ENCODE data around the gene BRINP2.

BRINP2 gene

GRCh38 chr1:177170756-177171535 is at the start of gene BRINP2:
BRINP2 (plus strand) TSS chr1:177170958; CDS start chr1:177229877, 58,919 bp downstream.
- no peak for DNase-seq (ENCODE audit: low read depth in 2 of 2, low spot score in 1 of 2)

GRCh38 chr1:177122461-177123251 is 48.1 kb upstream of the BRINP2 start:
- DNase-seq (ENCODE audit: low read depth in 2 of 2, low spot score in 1 of 2), result no peak

- no peak for DNase-seq (ENCODE audit: low read depth in 2 of 2, low spot score in 1 of 2)
Observed at GRCh38 chr1:177124577-177125278, 46.0 kb upstream of the BRINP2 start.

- DNase-seq (ENCODE audit: low read depth in 2 of 2, low spot score in 1 of 2), result no peak
Observed at GRCh38 chr1:177126267-177126666, 44.5 kb upstream of the BRINP2 start.

- no peak for DNase-seq (ENCODE audit: low read depth in 2 of 2, low spot score in 1 of 2)
Observed at GRCh38 chr1:177128665-177129281, 42.0 kb upstream of the BRINP2 start.

GRCh38 chr1:177130451-177130945 is 40.3 kb upstream of the BRINP2 start:
- no peak for DNase-seq (ENCODE audit: low read depth in 2 of 2, low spot score in 1 of 2)

- no peak for DNase-seq (ENCODE audit: low read depth in 2 of 2, low spot score in 1 of 2)
Observed at GRCh38 chr1:177131723-177132122, 39.0 kb upstream of the BRINP2 start.

GRCh38 chr1:177132141-177132540 is 38.6 kb upstream of the BRINP2 start:
- no peak for DNase-seq (ENCODE audit: low read depth in 2 of 2, low spot score in 1 of 2)

- DNase-seq (ENCODE audit: low read depth in 2 of 2, low spot score in 1 of 2), result no peak
Observed at GRCh38 chr1:177133977-177134538, 36.7 kb upstream of the BRINP2 start.

- no peak for DNase-seq (ENCODE audit: low read depth in 2 of 2, low spot score in 1 of 2)
Observed at GRCh38 chr1:177135250-177135649, 35.5 kb upstream of the BRINP2 start.

GRCh38 chr1:177137814-177138213 is 32.9 kb upstream of the BRINP2 start:
- no peak for DNase-seq (ENCODE audit: low read depth in 2 of 2, low spot score in 1 of 2)

GRCh38 chr1:177138347-177138746 is 32.4 kb upstream of the BRINP2 start:
- no peak for DNase-seq (ENCODE audit: low read depth in 2 of 2, low spot score in 1 of 2)

GRCh38 chr1:177142010-177142409 is 28.7 kb upstream of the BRINP2 start:
- no peak for DNase-seq (ENCODE audit: low read depth in 2 of 2, low spot score in 1 of 2)

- no peak for DNase-seq (ENCODE audit: low read depth in 2 of 2, low spot score in 1 of 2)
Observed at GRCh38 chr1:177142791-177143271, 27.9 kb upstream of the BRINP2 start.

GRCh38 chr1:177145106-177146070 is 25.4 kb upstream of the BRINP2 start:
- DNase-seq (ENCODE audit: low read depth in 2 of 2, low spot score in 1 of 2), result no peak

GRCh38 chr1:177146499-177146898 is 24.3 kb upstream of the BRINP2 start:
- no peak for DNase-seq (ENCODE audit: low read depth in 2 of 2, low spot score in 1 of 2)

GRCh38 chr1:177162243-177162642 is 8.5 kb upstream of the BRINP2 start:
- no peak for DNase-seq (ENCODE audit: low read depth in 2 of 2, low spot score in 1 of 2)

GRCh38 chr1:177163844-177164379 is 6.8 kb upstream of the BRINP2 start:
- DNase-seq (ENCODE audit: low read depth in 2 of 2, low spot score in 1 of 2), result no peak

- no peak for DNase-seq (ENCODE audit: low read depth in 2 of 2, low spot score in 1 of 2)
Observed at GRCh38 chr1:177164380-177165068, 6.2 kb upstream of the BRINP2 start, which contains the start of gene ASTN1. ASTN1 (minus strand) TSS chr1:177164712; CDS start chr1:177164676, 36 bp downstream.
